ENCODE data around the gene DUSP8.

DNA sequence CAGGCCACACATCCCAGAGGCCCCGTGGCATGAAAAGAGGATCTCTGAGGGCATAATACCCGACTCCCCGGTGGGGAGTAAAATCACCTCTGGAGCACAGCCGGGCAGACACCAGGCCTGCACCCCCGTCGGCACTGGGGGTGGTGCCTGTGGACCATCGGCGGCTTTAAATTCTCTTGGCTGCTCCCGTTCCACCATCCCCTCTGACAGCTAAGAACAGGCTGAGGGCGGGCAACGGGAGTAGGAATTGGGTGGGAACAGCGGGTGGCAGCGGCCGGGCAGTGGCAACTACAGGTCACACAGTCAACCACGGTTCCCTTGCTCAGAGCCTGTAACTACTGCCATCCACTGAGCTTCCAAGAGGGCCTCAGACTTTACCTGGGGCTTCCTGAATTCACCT lies 45.3 kb downstream of the DUSP8 start:
- TF ChIP-seq, protein P1, sequence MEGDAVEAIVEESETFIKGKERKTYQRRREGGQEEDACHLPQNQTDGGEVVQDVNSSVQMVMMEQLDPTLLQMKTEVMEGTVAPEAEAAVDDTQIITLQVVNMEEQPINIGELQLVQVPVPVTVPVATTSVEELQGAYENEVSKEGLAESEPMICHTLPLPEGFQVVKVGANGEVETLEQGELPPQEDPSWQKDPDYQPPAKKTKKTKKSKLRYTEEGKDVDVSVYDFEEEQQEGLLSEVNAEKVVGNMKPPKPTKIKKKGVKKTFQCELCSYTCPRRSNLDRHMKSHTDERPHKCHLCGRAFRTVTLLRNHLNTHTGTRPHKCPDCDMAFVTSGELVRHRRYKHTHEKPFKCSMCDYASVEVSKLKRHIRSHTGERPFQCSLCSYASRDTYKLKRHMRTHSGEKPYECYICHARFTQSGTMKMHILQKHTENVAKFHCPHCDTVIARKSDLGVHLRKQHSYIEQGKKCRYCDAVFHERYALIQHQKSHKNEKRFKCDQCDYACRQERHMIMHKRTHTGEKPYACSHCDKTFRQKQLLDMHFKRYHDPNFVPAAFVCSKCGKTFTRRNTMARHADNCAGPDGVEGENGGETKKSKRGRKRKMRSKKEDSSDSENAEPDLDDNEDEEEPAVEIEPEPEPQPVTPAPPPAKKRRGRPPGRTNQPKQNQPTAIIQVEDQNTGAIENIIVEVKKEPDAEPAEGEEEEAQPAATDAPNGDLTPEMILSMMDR (IDR thresholded peaks at IDR 0.05; ENCODE audit: low read length): no peak
- TF ChIP-seq EZH2 (IDR thresholded peaks at IDR 0.05; ENCODE audit: borderline replicate concordance, low read length): no peak

Measured in OCI-LY1 (cell line).